ENCODE data around the gene IQGAP3.

IQGAP3 gene

GRCh38 chr1:156579472-156579871, 7.1 kb upstream of the IQGAP3 start, which contains the start of gene TTC24:
TTC24 (plus strand) TSS chr1:156579723; CDS start chr1:156581365, 1,642 bp downstream.
- no peak for TF ChIP-seq RAD21 (IDR thresholded peaks at IDR 0.05; ENCODE audit: low read depth)
- TF ChIP-seq REST (IDR thresholded peaks at IDR 0.05; ENCODE audit: low read depth): no peak
- no peak for TF ChIP-seq YY1 (IDR thresholded peaks at IDR 0.05; ENCODE audit: low read depth)
- no peak for TF ChIP-seq MAX (IDR thresholded peaks at IDR 0.05)
- TF ChIP-seq TAF1 (IDR thresholded peaks at IDR 0.05; ENCODE audit: low read depth): no peak
- no peak for TF ChIP-seq ZBTB7A (IDR thresholded peaks at IDR 0.05; ENCODE audit: low read depth)
- no peak for TF ChIP-seq CEBPB (IDR thresholded peaks at IDR 0.05)
- no peak for TF ChIP-seq TCF12 (IDR thresholded peaks at IDR 0.05; ENCODE audit: low read depth)
- no peak for TF ChIP-seq USF1 (IDR thresholded peaks at IDR 0.05)

GRCh38 chr1:156578055-156578454, 5.7 kb upstream of the IQGAP3 start:
- TF ChIP-seq TAF1 (IDR thresholded peaks at IDR 0.05; ENCODE audit: low read depth): no peak
- no peak for TF ChIP-seq USF1 (IDR thresholded peaks at IDR 0.05)
- no peak for TF ChIP-seq RAD21 (IDR thresholded peaks at IDR 0.05; ENCODE audit: low read depth)
- no peak for TF ChIP-seq TCF12 (IDR thresholded peaks at IDR 0.05; ENCODE audit: low read depth)
- no peak for TF ChIP-seq EP300 (IDR thresholded peaks at IDR 0.05; ENCODE audit: borderline replicate concordance)
- no peak for TF ChIP-seq YY1 (IDR thresholded peaks at IDR 0.05; ENCODE audit: low read depth)
- no peak for TF ChIP-seq EGR1 (IDR thresholded peaks at IDR 0.05)
- TF ChIP-seq CREB1 (IDR thresholded peaks at IDR 0.05; ENCODE audit: low read depth): no peak
- no peak for TF ChIP-seq TEAD4 (IDR thresholded peaks at IDR 0.05)
- no peak for TF ChIP-seq ZBTB7A (IDR thresholded peaks at IDR 0.05; ENCODE audit: low read depth)
- TF ChIP-seq NFIC (IDR thresholded peaks at IDR 0.05): no peak
- no peak for TF ChIP-seq FOXM1 (IDR thresholded peaks at IDR 0.05; ENCODE audit: borderline replicate concordance, low read depth)
- no peak for TF ChIP-seq MAX (IDR thresholded peaks at IDR 0.05)
- TF ChIP-seq REST (IDR thresholded peaks at IDR 0.05; ENCODE audit: low read depth): no peak
- no peak for TF ChIP-seq CEBPB (IDR thresholded peaks at IDR 0.05)

GRCh38 chr1:156577550-156577949, 5.2 kb upstream of the IQGAP3 start:
- TF ChIP-seq EP300 (IDR thresholded peaks at IDR 0.05; ENCODE audit: borderline replicate concordance) (no peak), ZBTB7A (IDR thresholded peaks at IDR 0.05; ENCODE audit: low read depth) (no peak), RAD21 (IDR thresholded peaks at IDR 0.05; ENCODE audit: low read depth) (no peak), FOXM1 (IDR thresholded peaks at IDR 0.05; ENCODE audit: borderline replicate concordance, low read depth) (no peak), CEBPB (IDR thresholded peaks at IDR 0.05) (no peak), YY1 (IDR thresholded peaks at IDR 0.05; ENCODE audit: low read depth) (no peak), TCF12 (IDR thresholded peaks at IDR 0.05; ENCODE audit: low read depth) (no peak), MAX (IDR thresholded peaks at IDR 0.05) (no peak), CREB1 (IDR thresholded peaks at IDR 0.05; ENCODE audit: low read depth) (no peak), USF1 (IDR thresholded peaks at IDR 0.05) (no peak), NFIC (IDR thresholded peaks at IDR 0.05) (no peak), TEAD4 (IDR thresholded peaks at IDR 0.05) (no peak)

GRCh38 chr1:156574039-156574633, 1.8 kb upstream of the IQGAP3 start:
- no peak for TF ChIP-seq EP300 (IDR thresholded peaks at IDR 0.05; ENCODE audit: borderline replicate concordance)
- TF ChIP-seq FOXM1 (IDR thresholded peaks at IDR 0.05; ENCODE audit: borderline replicate concordance, low read depth): no peak
- TF ChIP-seq REST (IDR thresholded peaks at IDR 0.05; ENCODE audit: low read depth): no peak
- no peak for TF ChIP-seq TAF1 (IDR thresholded peaks at IDR 0.05; ENCODE audit: low read depth)
- no peak for TF ChIP-seq CEBPB (IDR thresholded peaks at IDR 0.05)
- no peak for TF ChIP-seq CREB1 (IDR thresholded peaks at IDR 0.05; ENCODE audit: low read depth)
- TF ChIP-seq NFIC (IDR thresholded peaks at IDR 0.05): no peak
- TF ChIP-seq EGR1 (IDR thresholded peaks at IDR 0.05): no peak

All from Ishikawa (cell line).